Choroid plexus epithelial cell (primary cell): ENCODE results near the gene CD8B2.

Experiments
- DNase-seq: peaks from one replicate; pipeline ENCODE4 v3.0.0-alpha.2; 2010; ENCODE audit warnings: low read depth
- H3K4me3 ChIP-seq: 2 replicates; pipeline ENCODE4 v1.5.1; 2011; ENCODE audit warnings: low read depth, mild to moderate bottlenecking, control low read depth, low read length, moderate library complexity
- CTCF ChIP-seq: conservative IDR thresholded peaks from 2 replicates; pipeline ENCODE4 v1.5.1; 2011; ENCODE audit warnings: low read depth, mild to moderate bottlenecking, control low read depth, inconsistent platforms, low read length, moderate library complexity

CD8B2 gene

GRCh38 chr2:106519767-106520166 is 32.6 kb downstream of the CD8B2 start:
- DNase-seq = no peak
- no peak for TF ChIP-seq CTCF
- H3K4me3 ChIP-seq = no peak overlapping the region

GRCh38 chr2:106521016-106521415 is 33.9 kb downstream of the CD8B2 start:
- no peak overlapping the region for H3K4me3 ChIP-seq
- no peak for DNase-seq
- no peak for TF ChIP-seq CTCF

- H3K4me3 ChIP-seq = no peak overlapping the region
- no peak for DNase-seq
- no peak for TF ChIP-seq CTCF
Measured at GRCh38 chr2:106523976-106524665, 37.0 kb downstream of the CD8B2 start.

- TF ChIP-seq CTCF = no peak
- no peak overlapping the region for H3K4me3 ChIP-seq
Measured at GRCh38 chr2:106530866-106531265, 43.7 kb downstream of the CD8B2 start.

GRCh38 chr2:106531676-106532214 is 44.6 kb downstream of the CD8B2 start:
- TF ChIP-seq CTCF = no peak
- H3K4me3 ChIP-seq = no peak overlapping the region
- DNase-seq = no peak

More at GRCh38 chr2:106530866-106531265, 43.7 kb downstream of the CD8B2 start:
- DNase-seq = no peak

GRCh38 chr2:106532236-106532635 is 45.1 kb downstream of the CD8B2 start:
- TF ChIP-seq CTCF = no peak
- no peak for DNase-seq
- H3K4me3 ChIP-seq = no peak overlapping the region

- no peak for TF ChIP-seq CTCF
- no peak for DNase-seq
- no peak overlapping the region for H3K4me3 ChIP-seq
Measured at GRCh38 chr2:106534471-106534870, 47.3 kb downstream of the CD8B2 start.
